AG09319 (cell line): ENCODE results near the gene DBT.

ENCODE experiments used
- DNase-seq: peaks from one replicate; pipeline ENCODE4 v3.0.0-alpha.2; 2010; ENCODE audit warnings: low read depth; ENCODE audit errors: extremely low read depth
- CTCF ChIP-seq: IDR thresholded peaks from 2 replicates; pipeline ENCODE4 v1.5.1; 2011; ENCODE audit warnings: low read depth, mild to moderate bottlenecking, inconsistent platforms, low read length, moderate library complexity

Gene DBT

GRCh38 chr1:100279954-100280682 lies 30.5 kb upstream of the DBT start:
- DNase-seq: no peak
- no peak for TF ChIP-seq CTCF

GRCh38 chr1:100279358-100279923 lies 29.8 kb upstream of the DBT start:
- DNase-seq: no peak

GRCh38 chr1:100277866-100278265 lies 28.2 kb upstream of the DBT start:
- no peak for TF ChIP-seq CTCF
- no peak for DNase-seq

More at GRCh38 chr1:100279358-100279923, 29.8 kb upstream of the DBT start:
- TF ChIP-seq CTCF: no peak

- no peak for DNase-seq
- TF ChIP-seq CTCF: no peak
Measured at GRCh38 chr1:100268202-100268601, 18.6 kb upstream of the DBT start.

- no peak for DNase-seq
- TF ChIP-seq CTCF: no peak
Measured at GRCh38 chr1:100267284-100267683, 17.6 kb upstream of the DBT start.

- TF ChIP-seq CTCF: no peak
- DNase-seq: no peak
Measured at GRCh38 chr1:100266741-100267140, 17.1 kb upstream of the DBT start.

- peak; percentile 88 for DNase-seq
- no peak for TF ChIP-seq CTCF
Measured at GRCh38 chr1:100265931-100266740, 16.5 kb upstream of the DBT start, which contains the start of gene RTCA. Gene RTCA, plus strand, starts transcription at chr1:100266216. Its CDS starts 160 bp downstream, at chr1:100266376.
